HepG2 (cell line): ENCODE results near the gene ATN1. TPM values are rescaled to one million over a fixed set of nuclear protein-coding genes. Genes with fewer than 3 reads are reported as not detected.

Experiments used
- ATAC-seq: fragments of 200-7000 bp; cut with Tn5 transposase; 3 replicates; pipeline ENCODE4 v1.9.1; 2020; ENCODE audit warnings: mild to moderate bottlenecking, moderate library complexity
- BruUV-seq: library from RNA; stranded (reverse); fragments of 400-500 nt; replicated peaks from 2 replicates; lab custom pipeline; 2021; lab: Mats Ljungman, UMichigan
- CTCF ChIA-PET: fragments of 300-600 bp; formaldehyde crosslinking; extraction: SDS; loops from one replicate; lab custom pipeline; 2021; ENCODE audit warnings: low total read pairs, inconsistent platforms, low intra/inter-chr PET ratio; lab: Yijun Ruan, JAX
- POLR2A ChIA-PET: fragments of 350-600 bp; sonication (Branson Sonifier 250); formaldehyde crosslinking; loops from one replicate; lab custom pipeline; 2020; ENCODE audit warnings: antibody characterized with exemption, inconsistent platforms; lab: Yijun Ruan, JAX
- DNase-seq: peaks from one replicate; pipeline ENCODE4 v3.0.0-alpha.2; 2015; ENCODE audit warnings: low spot score
- FAIRE-seq: peaks from 3 replicates; lab custom pipeline; 2011; peaks lifted over from hg19 to GRCh38; lab: Jason Lieb, UNC
- H2AFZ ChIP-seq: one replicate; pipeline ENCODE4 v1.6.1; 2011; ENCODE audit warnings: low read length, inconsistent platforms
- H3K27ac ChIP-seq: fragments of 300-600 bp; 3 replicates; pipeline ENCODE4 v1.8.0; 2011; ENCODE audit warnings: mixed run types, mild to moderate bottlenecking, mixed read lengths, low read length, inconsistent platforms; ENCODE audit not compliant: insufficient read depth; ENCODE audit errors: extremely low read length
- H3K27me3 ChIP-seq, 2 experiments: fragments of 200-600 bp in 1 of 2; 2 replicates in 1 of 2; 3 replicates in 1 of 2; pipeline versions ENCODE4 v1.6.0 to v1.8.0; 2011; ENCODE audit warnings: low read length in 2 of 2, mild to moderate bottlenecking in 2 of 2, moderate library complexity in 2 of 2, inconsistent platforms in 1 of 2; ENCODE audit not compliant: insufficient read depth in 2 of 2, control insufficient read depth in 1 of 2
- H3K36me3 ChIP-seq, 2 experiments: fragments of 200-600 bp in 1 of 2; replicated peaks in 1 of 2; 2 replicates in 1 of 2; 3 replicates in 1 of 2; pipeline versions ENCODE4 v1.5.1 to v1.8.0; 2011; ENCODE audit warnings: low read length in 2 of 2, inconsistent platforms in 1 of 2; ENCODE audit not compliant: insufficient read depth in 2 of 2, control insufficient read depth in 1 of 2
- H3K4me1 ChIP-seq: 2 replicates; pipeline ENCODE4 v1.5.1; 2012; ENCODE audit warnings: low read length, inconsistent platforms; ENCODE audit not compliant: insufficient read depth
- H3K4me2 ChIP-seq: 2 replicates; pipeline ENCODE4 v1.6.0; 2011; ENCODE audit warnings: low read depth, low read length, inconsistent platforms
- H3K4me3 ChIP-seq, 3 experiments: fragments of 200-600 bp in 1 of 3; sonication (generic), shearing (Covaris generic) in 1 of 3; replicated peaks in 1 of 3; 2 replicates each; pipeline ENCODE4 v1.5.1; 2011 to 2016; ENCODE audit warnings: low read length in 3 of 3, inconsistent platforms in 2 of 3, low read depth in 2 of 3, mild to moderate bottlenecking in 2 of 3, control low read depth in 1 of 3, mixed read lengths in 1 of 3; ENCODE audit not compliant: insufficient read depth in 1 of 3
- H3K79me2 ChIP-seq: one replicate; pipeline ENCODE4 v1.6.1; 2011; ENCODE audit warnings: low read length, inconsistent platforms; ENCODE audit not compliant: insufficient read depth
- H3K9ac ChIP-seq: 2 replicates; pipeline ENCODE4 v1.6.0; 2011; ENCODE audit warnings: mild to moderate bottlenecking, low read depth, low read length, inconsistent platforms; ENCODE audit not compliant: insufficient read depth
- H3K9me3 ChIP-seq: 2 replicates; pipeline ENCODE4 v1.5.1; 2012; ENCODE audit warnings: mild to moderate bottlenecking, low read length
- H4K20me1 ChIP-seq: 2 replicates; pipeline ENCODE4 v1.6.0; 2011; ENCODE audit warnings: inconsistent platforms, mild to moderate bottlenecking, low read length, moderate library complexity; ENCODE audit not compliant: insufficient read depth
- DMAP1 ChIP-seq: IDR thresholded peaks from 2 replicates; pipeline ENCODE4 v1.6.1; 2016
- GATAD1 ChIP-seq: IDR thresholded peaks from 2 replicates; pipeline ENCODE4 v1.6.1; 2016; ENCODE audit warnings: missing genetic modification reagents, missing compliant biosample characterization
- HDAC1 ChIP-seq: sonication (generic); formaldehyde crosslinking; IDR thresholded peaks from 2 replicates; pipeline ENCODE4 v1.5.1; 2020; ENCODE audit warnings: mild to moderate bottlenecking, missing genetic modification reagents
- MXI1 ChIP-seq: IDR thresholded peaks from 3 replicates; pipeline ENCODE4 v1.6.1; 2012; ENCODE audit warnings: low read depth, low read length, inconsistent platforms, borderline replicate concordance
- PCBP2 ChIP-seq: fragments of 200-400 bp; formaldehyde crosslinking; optimal IDR thresholded peaks from 2 replicates; pipeline ENCODE3; 2018; ENCODE audit warnings: low read length, low read depth; ENCODE audit not compliant: poor library complexity, severe bottlenecking
- PHF21A ChIP-seq: sonication (generic); formaldehyde crosslinking; IDR thresholded peaks from 2 replicates; pipeline ENCODE4 v1.5.0; 2020; ENCODE audit warnings: mild to moderate bottlenecking, missing genetic modification reagents
- RBM39 ChIP-seq: fragments of 200-400 bp; formaldehyde crosslinking; IDR thresholded peaks from one replicate; pipeline ENCODE4 v1.6.1; 2018; ENCODE audit warnings: antibody characterized with exemption, mild to moderate bottlenecking, low read depth, low read length; ENCODE audit not compliant: poor library complexity, severe bottlenecking
- SALL1 ChIP-seq: sonication (generic); formaldehyde crosslinking; IDR thresholded peaks from 2 replicates; pipeline ENCODE4 v1.8.0; 2022; ENCODE audit warnings: mild to moderate bottlenecking, missing genetic modification reagents
- SIN3A ChIP-seq: IDR thresholded peaks from 2 replicates; pipeline ENCODE4 v1.6.1; 2011; ENCODE audit warnings: low read depth, mild to moderate bottlenecking, control low read depth, low read length, borderline replicate concordance
- SMYD3 ChIP-seq: sonication (generic); formaldehyde crosslinking; IDR thresholded peaks from 2 replicates; pipeline ENCODE4 v1.8.1; 2023; ENCODE audit warnings: mild to moderate bottlenecking, missing genetic modification reagents
- THAP9 ChIP-seq: sonication (generic); formaldehyde crosslinking; IDR thresholded peaks from 2 replicates; pipeline ENCODE4; 2020; ENCODE audit warnings: missing genetic modification reagents, mild to moderate bottlenecking, borderline replicate concordance
- ZBTB2 ChIP-seq: sonication (generic); formaldehyde crosslinking; IDR thresholded peaks from 2 replicates; pipeline ENCODE4 v1.8.0; 2022; ENCODE audit warnings: low read depth, missing genetic modification reagents
- ZNF576 ChIP-seq: sonication (generic); formaldehyde crosslinking; IDR thresholded peaks from 2 replicates; pipeline ENCODE4 v1.4.0; 2020; ENCODE audit warnings: mild to moderate bottlenecking, missing genetic modification reagents
- ZNF678 ChIP-seq: sonication (generic); formaldehyde crosslinking; IDR thresholded peaks from 2 replicates; pipeline ENCODE4 v1.4.0; 2020; ENCODE audit warnings: mild to moderate bottlenecking, missing genetic modification reagents
- ZNF761 ChIP-seq: sonication (generic); formaldehyde crosslinking; conservative IDR thresholded peaks from 2 replicates; pipeline ENCODE4 v1.4.0; 2020; ENCODE audit warnings: mild to moderate bottlenecking, missing genetic modification reagents
- WGBS: methylation state at CpG from one replicate; pipeline ENCODE4 v1.1.6; 2017; ENCODE audit warnings: low lambda C conversion rate; 5-methylcytosine and 5-hydroxymethylcytosine counted together
- in situ Hi-C: cut with HindIII; loops from 2 replicates; pipeline ENCODE4 v1.10.0; 2017; ENCODE audit warnings: low pct_unique_long_range_greater_than_20kb; ENCODE audit not compliant: extremely low pct_ligation_motif_present
- intact Hi-C: fragments of 100-400 bp; cut with micrococcal nuclease; formaldehyde crosslinking; loops from one replicate; pipeline ENCODE4 v1.10.0; 2022; ENCODE audit not compliant: unreplicated experiment
- polyA plus RNA-seq, 8 experiments: library from polyadenylated mRNA; depleted of rRNA in 3 of 8; stranded (reverse) in 7 of 8; unstranded in 1 of 8; fragments of >200 nt; fragmentation: Illumina TruSeq in 4 of 8; extraction: Trizol in 4 of 8; gene quantifications; 2 replicates each; pipeline versions ENCODE4 v1.2.1 to v1.2.3, GENCODE V29; 2011 to 2016; ENCODE audit warnings: low read depth in 4 of 8, missing spikeins in 1 of 8, mixed read lengths in 1 of 8; ENCODE audit not compliant: insufficient read depth in 1 of 8
- total RNA-seq, 5 experiments: library from RNA; depleted of rRNA; stranded (reverse); fragments of >200 nt; fragmentation: Illumina TruSeq; extraction: Trizol; gene quantifications; 2 replicates each; pipeline ENCODE4 v1.2.3, GENCODE V29; 2016; ENCODE audit warnings: low read depth in 1 of 5

ATN1 gene
- total and polyA plus RNA-seq, 2 of the 13 experiments (the other 11 are each of a cell fraction or from before 2014, with no cell fraction given), result 2.1 to 8.6 TPM

GRCh38 chr12:6904280-6905276 lies 23.2 kb upstream of the ATN1 start, which contains the start of gene LRRC23:
Gene LRRC23, plus strand, starts transcription at chr12:6904822. Its CDS starts 812 bp downstream, at chr12:6905634.
- no peaks in the 10 kb centered on the region for H4K20me1 ChIP-seq
- BruUV-seq, result no TSS peak
- TF ChIP-seq SMYD3 (CRISPR knock-in tag) (no peak), ZBTB2 (CRISPR knock-in tag) (no peak), SIN3A (peak; percentile 93), ZNF576 (no peak), GATAD1 (CRISPR knock-in tag) (0 out of 2 replicates have a peak, but pooled peaks have one; percentile 16), MXI1 (peak; percentile 94; the same call in 2 of the 3 replicates), DMAP1 (CRISPR knock-in tag) (peak; percentile 42; the same call in 1 of the 2 replicates), HDAC1 (CRISPR knock-in tag) (0 out of 2 replicates have a peak, but pooled peaks have one; percentile 43), RBM39 (no peak), ZNF761 (CRISPR knock-in tag) (no peak), ZNF678 (CRISPR knock-in tag) (no peak), PHF21A (no peak), SALL1 (CRISPR knock-in tag) (peak; percentile 77), THAP9 (CRISPR knock-in tag) (peak; percentile 53; the same call in 1 of the 2 replicates), PCBP2 (no peak)

More at GRCh38 chr12:6904280-6905276, 23.2 kb upstream of the ATN1 start, which contains the start of gene LRRC23:
- DNase-seq (peak; percentile 90), ATAC-seq (peak; percentile 89), FAIRE-seq (peak; percentile 84)
- Histone ChIP-seq H3K4me1 (peaks cover 60% of the 10 kb centered on the region), H3K9ac (peak within 1 kb of the TSS; percentile 81), H3K4me2 (peak within 1 kb of the TSS; percentile 96), H3K9me3 (no peaks in the 10 kb centered on the region), H3K4me3 (peak within 1 kb of the TSS; percentile 78 to 88 (median 83)), H3K27me3 (no peaks in the 10 kb centered on the region), H2AFZ (peak within 1 kb of the TSS; percentile 90), H3K79me2 (no peaks in the 10 kb centered on the region), H3K27ac (peak within 1 kb of the TSS; percentile 69), H3K36me3 (no peaks in the 10 kb centered on the region)
- ChIA-PET CTCF (no interaction called here), POLR2A (interaction anchor here (0.6 to 2.2 kb wide), 7 partner anchors 9 to 203 kb away, joined by 3 to 10 read pairs (median 4); partner anchors contain the start of genes ENO2, SPSB2, TPI1 and USP5)
- 5% methylated on average over 34 of the region's 34 CpGs for WGBS
- in situ Hi-C loops (no loop called here), intact Hi-C loops (no loop called here)
